ENCODE measurements around the gene MERTK.
"Not testable (repeated sequence)": the region's sequence is repeated elsewhere in the genome, so short reads cannot be mapped to it uniquely, and the experiment has no call there.

Gene MERTK

DNA sequence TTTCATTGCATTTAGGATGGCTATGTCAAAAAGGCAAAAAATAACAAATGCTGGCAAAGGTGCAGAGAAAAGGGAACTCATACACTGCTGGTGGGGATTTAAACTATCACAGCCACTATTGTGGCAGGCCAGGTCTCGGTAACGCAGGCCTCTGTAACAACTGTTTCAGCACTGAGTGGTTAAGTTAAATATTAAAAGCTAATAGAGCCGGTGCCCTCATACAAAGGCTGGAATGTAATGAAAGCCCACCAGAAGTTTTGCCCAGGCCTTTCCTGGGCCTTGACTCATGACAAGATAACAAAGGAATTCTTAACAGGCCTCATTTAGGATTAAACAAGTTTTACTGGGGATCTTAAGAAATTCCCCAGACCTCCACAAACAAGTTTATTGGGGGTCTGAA lies 10.7 kb downstream of the MERTK start:
- DNase-seq = no peak
- Histone ChIP-seq H3K9me3 (replicated peaks; ENCODE audit: insufficient read depth, low read length) (no peaks in the 10 kb centered on the region), H3K9me2 (replicated peaks; ENCODE audit: insufficient read depth, low read length) (no peaks in the 10 kb centered on the region), H3K9ac (ENCODE audit: low read length) (no peak overlapping the region), H3K4me3 (ENCODE audit: low read length) (no peak overlapping the region), H3K27ac (ENCODE audit: low read length) (no peak overlapping the region), H3K27me3 (replicated peaks; ENCODE audit: insufficient read depth, low read length) (no peaks in the 10 kb centered on the region), H3K79me2 (ENCODE audit: low read length) (peaks cover 50% of the 10 kb centered on the region), H3K4me1 (ENCODE audit: low read length) (peaks cover 21% of the 10 kb centered on the region), H3K4me2 (ENCODE audit: low read depth, low read length) (no peak overlapping the region), H4K20me1 (ENCODE audit: insufficient read depth, low read length) (no peaks in the 10 kb centered on the region), H2AFZ (ENCODE audit: low read length) (no peak overlapping the region), H3F3A (ENCODE audit: insufficient read depth, low read length) (peaks cover 15% of the 10 kb centered on the region), H3K36me3 (replicated peaks; ENCODE audit: insufficient read depth, low read length) (no peaks in the 10 kb centered on the region)
- TF ChIP-seq, protein P1, sequence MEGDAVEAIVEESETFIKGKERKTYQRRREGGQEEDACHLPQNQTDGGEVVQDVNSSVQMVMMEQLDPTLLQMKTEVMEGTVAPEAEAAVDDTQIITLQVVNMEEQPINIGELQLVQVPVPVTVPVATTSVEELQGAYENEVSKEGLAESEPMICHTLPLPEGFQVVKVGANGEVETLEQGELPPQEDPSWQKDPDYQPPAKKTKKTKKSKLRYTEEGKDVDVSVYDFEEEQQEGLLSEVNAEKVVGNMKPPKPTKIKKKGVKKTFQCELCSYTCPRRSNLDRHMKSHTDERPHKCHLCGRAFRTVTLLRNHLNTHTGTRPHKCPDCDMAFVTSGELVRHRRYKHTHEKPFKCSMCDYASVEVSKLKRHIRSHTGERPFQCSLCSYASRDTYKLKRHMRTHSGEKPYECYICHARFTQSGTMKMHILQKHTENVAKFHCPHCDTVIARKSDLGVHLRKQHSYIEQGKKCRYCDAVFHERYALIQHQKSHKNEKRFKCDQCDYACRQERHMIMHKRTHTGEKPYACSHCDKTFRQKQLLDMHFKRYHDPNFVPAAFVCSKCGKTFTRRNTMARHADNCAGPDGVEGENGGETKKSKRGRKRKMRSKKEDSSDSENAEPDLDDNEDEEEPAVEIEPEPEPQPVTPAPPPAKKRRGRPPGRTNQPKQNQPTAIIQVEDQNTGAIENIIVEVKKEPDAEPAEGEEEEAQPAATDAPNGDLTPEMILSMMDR (IDR thresholded peaks at IDR 0.05; ENCODE audit: low read length) = no peak
- no peak for TF ChIP-seq EZH2phosphoT487 (IDR thresholded peaks at IDR 0.05; ENCODE audit: low read length)
- TF ChIP-seq EZH2 (optimal IDR thresholded peaks at IDR 0.05; ENCODE audit: low read depth, low read length) = no peak

DNA sequence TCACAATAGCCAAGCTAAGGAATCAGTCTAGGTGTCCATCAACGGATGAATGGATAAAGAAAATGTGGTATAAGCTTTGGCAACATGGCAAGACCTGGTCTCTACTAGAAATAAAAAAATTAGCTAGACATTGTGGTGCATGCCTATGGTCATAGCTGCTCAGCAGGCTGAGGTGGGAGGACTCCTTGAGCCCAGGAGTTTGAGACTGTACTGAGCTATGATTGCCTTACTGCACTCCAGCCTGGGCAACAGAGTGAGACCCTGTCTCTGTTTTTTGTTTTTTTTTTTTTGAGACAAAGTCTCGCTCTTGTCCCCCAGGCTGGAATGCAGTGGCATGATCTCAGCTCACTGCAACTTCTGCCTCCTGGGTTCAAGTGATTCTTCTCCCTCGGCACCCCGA lies 11.6 kb downstream of the MERTK start:
- DNase-seq; H3K9ac ChIP-seq (ENCODE audit: low read length); H2AFZ ChIP-seq (ENCODE audit: low read length); H3K27me3 ChIP-seq (replicated peaks; ENCODE audit: insufficient read depth, low read length); H3K27ac ChIP-seq (ENCODE audit: low read length); H3K9me3 ChIP-seq (replicated peaks; ENCODE audit: insufficient read depth, low read length); H3K4me2 ChIP-seq (ENCODE audit: low read depth, low read length); H3K36me3 ChIP-seq (replicated peaks; ENCODE audit: insufficient read depth, low read length); H3K9me2 ChIP-seq (replicated peaks; ENCODE audit: insufficient read depth, low read length); H3K4me3 ChIP-seq (ENCODE audit: low read length); H4K20me1 ChIP-seq (ENCODE audit: insufficient read depth, low read length): not testable (repeated sequence)
- Histone ChIP-seq H3F3A (ENCODE audit: insufficient read depth, low read length) (peaks cover 15% of the 10 kb centered on the region), H3K79me2 (ENCODE audit: low read length) (peaks cover 50% of the 10 kb centered on the region), H3K4me1 (ENCODE audit: low read length) (peaks cover 16% of the 10 kb centered on the region)

DNA sequence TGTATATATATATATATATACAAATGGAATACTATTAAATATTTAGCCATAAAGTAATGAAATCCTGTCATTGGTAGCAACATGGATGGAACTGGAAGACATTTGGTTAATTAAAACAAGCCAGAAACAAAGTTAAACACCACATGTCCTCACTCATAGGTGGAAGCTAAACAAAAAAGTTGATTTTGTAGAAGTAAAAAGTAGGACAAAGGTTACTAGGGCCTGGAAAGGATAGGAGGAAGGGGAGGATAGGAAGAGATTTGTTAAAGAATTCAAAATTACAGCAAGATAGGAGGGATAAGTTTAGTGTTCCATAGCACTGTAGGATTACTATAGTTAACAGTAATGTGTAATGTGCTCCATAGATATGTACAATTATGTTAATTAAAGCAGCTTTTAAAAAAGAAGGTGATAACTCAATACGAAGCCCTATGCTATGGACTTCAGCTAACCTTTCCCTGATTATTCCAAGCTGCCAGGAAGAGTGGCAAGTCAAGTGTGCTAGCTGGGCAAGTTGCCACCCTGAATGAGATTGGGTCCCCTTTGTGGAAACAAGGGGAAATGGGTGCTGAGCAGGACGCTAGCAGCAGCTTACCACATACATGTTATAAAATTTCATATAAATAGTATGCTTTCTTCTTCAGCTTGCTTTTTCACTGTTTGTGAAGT lies 12.3 kb downstream of the MERTK start:
- Histone ChIP-seq H3K9ac (ENCODE audit: low read length) (no peak overlapping the region), H4K20me1 (ENCODE audit: insufficient read depth, low read length) (no peaks in the 10 kb centered on the region), H3K27me3 (replicated peaks; ENCODE audit: insufficient read depth, low read length) (no peaks in the 10 kb centered on the region), H3K9me2 (replicated peaks; ENCODE audit: insufficient read depth, low read length) (no peaks in the 10 kb centered on the region), H3K36me3 (replicated peaks; ENCODE audit: insufficient read depth, low read length) (no peaks in the 10 kb centered on the region), H2AFZ (ENCODE audit: low read length) (no peak overlapping the region), H3K79me2 (ENCODE audit: low read length) (peaks cover 50% of the 10 kb centered on the region), H3K9me3 (replicated peaks; ENCODE audit: insufficient read depth, low read length) (no peaks in the 10 kb centered on the region), H3K27ac (ENCODE audit: low read length) (no peak overlapping the region), H3K4me3 (ENCODE audit: low read length) (no peak overlapping the region), H3K4me1 (ENCODE audit: low read length) (peaks cover 10% of the 10 kb centered on the region), H3K4me2 (ENCODE audit: low read depth, low read length) (no peak overlapping the region), H3F3A (ENCODE audit: insufficient read depth, low read length) (peaks cover 12% of the 10 kb centered on the region)
- no peak for DNase-seq
- TF ChIP-seq EZH2 (optimal IDR thresholded peaks at IDR 0.05; ENCODE audit: low read depth, low read length) (no peak), EZH2phosphoT487 (IDR thresholded peaks at IDR 0.05; ENCODE audit: low read length) (no peak)
- TF ChIP-seq, protein P1 (IDR thresholded peaks at IDR 0.05; ENCODE audit: low read length) = no peak

DNA sequence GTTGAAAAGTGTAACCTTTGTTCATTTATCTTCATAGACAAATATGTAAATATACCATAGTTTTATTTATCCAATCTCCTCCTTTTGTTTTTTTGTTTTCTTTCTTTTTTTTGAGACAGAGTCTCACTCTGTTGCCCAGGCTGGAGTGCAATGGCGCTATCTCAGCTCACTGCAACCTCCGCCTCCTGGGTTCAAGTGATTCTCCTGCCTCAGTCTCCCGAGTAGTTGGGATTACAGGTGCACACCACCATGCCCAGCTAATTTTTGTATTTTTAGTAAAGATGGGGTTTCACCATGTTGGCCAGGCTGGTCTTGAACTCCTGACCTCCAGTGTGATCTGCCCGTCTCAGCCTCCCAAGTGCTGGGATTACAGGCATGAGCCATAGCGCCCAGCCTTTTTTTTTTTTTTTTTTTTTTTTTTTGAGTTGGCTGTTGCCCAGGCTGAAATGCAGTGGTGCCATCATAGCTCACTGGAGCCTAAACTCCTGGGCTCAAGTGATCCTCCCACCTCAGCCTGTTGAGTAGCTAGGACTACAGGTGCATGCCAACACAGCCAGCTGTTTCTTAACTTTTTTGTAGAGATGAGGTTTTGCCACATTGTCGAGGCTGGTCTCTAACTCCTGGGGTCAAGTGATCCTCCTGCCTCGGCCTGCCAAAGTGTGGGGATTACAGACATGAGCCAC lies 13.0 kb downstream of the MERTK start:
- not testable (repeated sequence) for DNase-seq; H3K27me3 ChIP-seq (replicated peaks; ENCODE audit: insufficient read depth, low read length)

More for the DNA sequence above, 13.0 kb downstream of the MERTK start:
- H2AFZ ChIP-seq (ENCODE audit: low read length); H3K4me3 ChIP-seq (ENCODE audit: low read length); H3K4me1 ChIP-seq (ENCODE audit: low read length); H3K9me2 ChIP-seq (replicated peaks; ENCODE audit: insufficient read depth, low read length); H3K36me3 ChIP-seq (replicated peaks; ENCODE audit: insufficient read depth, low read length); H3F3A ChIP-seq (ENCODE audit: insufficient read depth, low read length); H3K27ac ChIP-seq (ENCODE audit: low read length); H3K4me2 ChIP-seq (ENCODE audit: low read depth, low read length); H4K20me1 ChIP-seq (ENCODE audit: insufficient read depth, low read length); H3K9me3 ChIP-seq (replicated peaks; ENCODE audit: insufficient read depth, low read length); H3K9ac ChIP-seq (ENCODE audit: low read length): not testable (repeated sequence)
- H3K79me2 ChIP-seq (ENCODE audit: low read length) = peaks cover 52% of the 10 kb centered on the region

Data from MM.1S (cell line).